Stimulated activated CD4-positive, alpha-beta T cell treated with anti-CD3 and anti-CD28 coated beads, Interleukin-12 subunit alpha, Interleukin-12 subunit beta, amount 100 ng/mL, for 48 hours (primary cell): ENCODE data around the gene AOC3.
A peak's percentile ranks its signal among the peaks of the same experiment; 100 is the strongest.
"Not testable (repeated sequence)": the region's sequence is repeated elsewhere in the genome, so short reads cannot be mapped to it uniquely, and the experiment has no call there.

Experiments
- DNase-seq, 3 donors: peaks; one replicate each; pipeline ENCODE4 v3.0.0-alpha.2; 2020; ENCODE audit warnings: low read depth in 2 of 3, low spot score in 1 of 3

AOC3 gene

DNA sequence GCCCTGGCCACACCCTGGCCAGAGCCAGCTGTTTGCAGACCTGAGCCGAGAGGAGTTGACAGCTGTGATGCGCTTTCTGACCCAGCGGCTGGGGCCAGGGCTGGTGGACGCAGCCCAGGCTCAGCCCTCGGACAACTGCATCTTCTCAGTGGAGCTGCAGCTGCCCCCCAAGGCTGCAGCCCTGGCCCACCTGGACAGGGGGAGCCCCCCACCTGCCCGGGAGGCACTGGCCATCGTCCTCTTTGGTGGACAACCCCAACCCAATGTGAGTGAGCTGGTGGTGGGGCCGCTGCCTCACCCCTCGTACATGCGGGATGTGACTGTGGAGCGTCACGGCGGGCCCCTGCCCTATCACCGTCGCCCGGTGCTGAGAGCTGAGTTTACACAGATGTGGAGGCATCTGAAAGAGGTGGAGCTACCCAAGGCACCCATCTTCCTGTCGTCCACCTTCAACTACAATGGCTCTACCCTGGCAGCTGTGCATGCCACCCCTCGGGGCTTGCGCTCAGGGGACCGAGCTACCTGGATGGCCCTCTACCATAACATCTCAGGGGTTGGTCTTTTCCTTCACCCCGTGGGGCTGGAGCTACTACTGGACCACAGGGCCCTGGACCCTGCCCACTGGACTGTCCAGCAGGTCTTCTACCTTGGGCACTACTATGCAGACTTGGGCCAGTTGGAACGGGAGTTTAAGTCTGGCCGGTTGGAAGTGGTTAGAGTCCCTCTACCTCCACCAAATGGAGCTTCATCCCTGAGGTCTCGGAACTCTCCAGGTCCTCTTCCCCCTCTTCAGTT is 6.0 kb upstream of the AOC3 start:
- no peak for DNase-seq

DNA sequence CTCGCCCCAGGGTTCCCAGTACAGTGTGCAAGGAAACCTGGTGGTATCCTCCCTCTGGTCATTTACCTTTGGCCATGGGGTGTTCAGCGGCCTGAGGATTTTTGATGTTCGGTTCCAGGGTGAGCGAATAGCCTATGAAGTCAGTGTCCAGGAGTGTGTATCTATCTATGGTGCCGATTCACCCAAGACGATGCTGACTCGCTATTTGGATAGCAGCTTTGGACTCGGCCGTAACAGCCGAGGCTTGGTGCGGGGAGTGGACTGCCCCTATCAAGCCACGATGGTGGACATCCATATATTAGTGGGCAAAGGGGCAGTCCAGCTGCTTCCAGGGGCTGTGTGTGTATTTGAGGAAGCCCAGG is 5.5 kb upstream of the AOC3 start:
- no peak for DNase-seq

DNA sequence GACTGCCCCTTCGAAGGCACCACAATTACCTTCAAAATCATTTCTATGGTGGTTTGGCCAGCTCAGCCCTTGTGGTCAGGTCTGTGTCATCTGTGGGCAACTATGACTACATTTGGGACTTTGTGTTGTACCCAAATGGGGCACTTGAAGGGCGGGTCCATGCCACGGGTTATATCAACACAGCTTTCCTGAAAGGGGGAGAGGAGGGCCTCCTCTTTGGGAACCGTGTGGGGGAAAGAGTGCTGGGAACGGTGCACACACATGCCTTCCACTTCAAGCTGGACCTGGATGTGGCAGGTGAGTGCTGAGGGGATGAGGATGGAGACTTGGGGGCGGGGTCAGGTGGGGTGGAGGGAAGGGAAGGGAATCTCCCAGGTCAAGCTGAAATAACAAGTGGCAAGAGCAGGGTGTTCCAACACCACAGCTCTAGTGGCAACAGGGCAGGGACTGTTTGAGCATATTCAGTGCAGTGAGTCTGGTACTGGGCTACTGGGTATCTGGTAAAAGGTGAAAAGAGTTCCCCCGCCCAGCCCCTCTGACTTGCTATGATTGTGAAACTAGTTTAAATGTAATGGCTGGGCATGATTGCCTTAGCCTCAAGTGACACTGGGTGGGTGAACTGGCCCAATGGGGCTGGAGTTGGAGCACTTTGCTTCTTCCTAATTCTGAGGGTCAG is 4.9 kb upstream of the AOC3 start:
- peak; percentile 38 to 44 (median 42) for DNase-seq

DNA sequence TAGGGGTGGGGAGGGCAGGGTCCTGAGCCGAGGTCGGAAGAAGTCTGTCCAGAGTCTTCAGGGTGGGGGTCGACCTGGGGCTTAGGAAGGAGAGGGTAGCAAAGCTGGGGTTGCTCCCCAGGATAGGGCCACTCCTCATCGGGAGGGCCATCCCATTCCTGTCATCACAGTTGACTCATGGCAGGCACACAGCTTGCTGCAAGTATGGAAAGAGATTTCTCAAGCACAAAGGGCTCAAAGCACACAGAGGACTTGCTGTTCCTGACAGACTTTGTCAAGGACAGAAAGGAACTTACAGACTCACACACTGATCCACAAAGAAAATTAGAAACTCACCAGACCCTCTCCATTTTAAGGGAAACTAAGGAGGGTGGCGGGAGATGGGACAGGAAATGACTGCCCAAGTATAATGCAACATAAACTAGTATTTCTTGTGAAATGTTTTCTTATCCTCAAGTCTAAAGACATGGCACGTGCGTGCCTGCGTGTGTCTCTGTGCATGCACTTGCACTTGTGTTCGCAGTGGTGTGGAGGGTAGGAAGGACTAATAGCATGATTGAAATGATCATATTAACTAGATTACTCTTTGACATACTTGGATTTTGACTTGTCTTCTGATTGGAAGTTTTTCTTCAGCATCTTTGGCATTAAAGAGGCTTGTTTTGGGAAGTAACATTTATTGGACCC is 4.3 kb upstream of the AOC3 start:
- no peak for DNase-seq

DNA sequence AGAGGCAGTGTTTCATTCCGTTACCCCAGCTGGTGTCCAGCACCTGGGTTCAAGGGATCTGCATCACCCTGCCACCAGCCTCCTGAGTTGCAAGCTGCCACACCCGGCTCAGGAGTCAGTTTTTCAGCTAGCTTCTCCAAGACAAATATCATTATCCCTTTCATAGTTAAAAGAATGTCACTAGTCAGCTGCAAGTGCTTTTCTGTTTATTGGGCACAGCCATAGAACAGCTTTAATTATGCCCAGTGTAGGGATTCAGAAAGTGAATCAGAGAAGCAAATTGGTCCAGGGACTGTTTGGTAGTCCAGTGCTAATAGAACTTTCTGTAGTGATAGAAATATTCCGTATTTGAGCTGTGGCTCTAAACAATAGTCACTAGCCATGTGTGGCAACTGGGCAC is 2.9 kb upstream of the AOC3 start:
- no peak for DNase-seq

DNA sequence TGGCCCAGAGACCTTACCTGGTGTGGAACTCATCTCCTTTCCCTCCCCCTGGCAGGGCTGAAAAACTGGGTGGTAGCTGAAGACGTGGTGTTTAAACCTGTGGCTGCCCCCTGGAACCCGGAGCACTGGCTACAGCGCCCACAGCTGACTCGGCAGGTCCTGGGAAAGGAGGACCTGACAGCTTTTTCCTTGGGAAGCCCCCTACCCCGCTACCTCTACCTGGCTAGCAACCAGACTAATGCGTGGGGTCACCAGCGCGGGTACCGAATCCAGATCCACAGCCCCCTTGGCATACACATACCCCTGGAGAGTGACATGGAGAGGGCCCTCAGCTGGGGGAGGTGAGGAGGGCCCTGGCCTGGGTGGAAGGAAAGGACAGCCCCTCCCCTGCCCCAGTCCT is 2.0 kb upstream of the AOC3 start:
- DNase-seq, result no peak

DNA sequence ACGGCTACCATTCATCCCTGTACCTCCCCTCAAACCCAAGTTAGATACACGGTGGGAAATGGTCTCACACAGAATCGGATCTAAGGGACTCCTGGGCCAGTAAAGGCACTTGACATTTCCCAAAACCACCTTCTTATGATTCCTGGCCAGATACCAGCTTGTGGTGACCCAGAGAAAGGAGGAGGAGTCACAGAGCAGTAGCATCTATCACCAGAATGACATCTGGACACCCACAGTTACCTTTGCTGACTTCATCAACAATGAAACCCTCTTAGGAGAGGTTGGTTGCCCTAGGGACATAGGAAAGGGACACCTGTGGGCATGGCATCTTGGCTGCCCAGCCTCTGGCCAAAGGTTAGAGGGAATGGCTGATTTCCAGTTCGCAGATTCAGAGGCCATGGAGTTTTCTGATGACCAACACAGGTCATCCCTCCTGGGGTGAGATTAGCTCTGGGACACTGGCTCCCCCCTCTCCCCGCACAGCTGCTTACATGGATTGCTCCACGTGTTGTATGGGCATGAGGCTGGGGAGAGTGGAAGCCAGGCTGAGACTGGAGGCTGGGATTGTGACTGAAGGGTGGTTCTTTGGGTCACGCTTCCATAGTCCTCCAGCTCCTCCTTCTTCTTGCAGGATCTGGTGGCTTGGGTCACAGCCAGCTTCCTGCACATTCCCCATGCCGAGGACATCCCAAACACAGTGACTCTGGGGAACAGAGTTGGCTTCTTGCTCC is 1.4 kb upstream of the AOC3 start:
- DNase-seq, result no peak

DNA sequence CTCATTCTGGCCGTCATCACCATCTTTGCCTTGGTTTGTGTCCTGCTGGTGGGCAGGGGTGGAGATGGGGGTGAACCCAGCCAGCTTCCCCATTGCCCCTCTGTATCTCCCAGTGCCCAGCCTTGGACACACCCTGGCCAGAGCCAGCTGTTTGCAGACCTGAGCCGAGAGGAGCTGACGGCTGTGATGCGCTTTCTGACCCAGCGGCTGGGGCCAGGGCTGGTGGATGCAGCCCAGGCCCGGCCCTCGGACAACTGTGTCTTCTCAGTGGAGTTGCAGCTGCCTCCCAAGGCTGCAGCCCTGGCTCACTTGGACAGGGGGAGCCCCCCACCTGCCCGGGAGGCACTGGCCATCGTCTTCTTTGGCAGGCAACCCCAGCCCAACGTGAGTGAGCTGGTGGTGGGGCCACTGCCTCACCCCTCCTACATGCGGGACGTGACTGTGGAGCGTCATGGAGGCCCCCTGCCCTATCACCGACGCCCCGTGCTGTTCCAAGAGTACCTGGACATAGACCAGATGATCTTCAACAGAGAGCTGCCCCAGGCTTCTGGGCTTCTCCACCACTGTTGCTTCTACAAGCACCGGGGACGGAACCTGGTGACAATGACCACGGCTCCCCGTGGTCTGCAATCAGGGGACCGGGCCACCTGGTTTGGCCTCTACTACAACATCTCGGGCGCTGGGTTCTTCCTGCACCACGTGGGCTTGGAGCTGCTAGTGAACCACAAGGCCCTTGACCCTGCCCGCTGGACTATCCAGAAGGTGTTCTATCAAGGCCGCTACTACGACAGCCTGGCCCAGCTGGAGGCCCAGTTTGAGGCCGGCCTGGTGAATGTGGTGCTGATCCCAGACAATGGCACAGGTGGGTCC is 607 bp downstream of the AOC3 start:
- DNase-seq, result not testable (repeated sequence)

DNA sequence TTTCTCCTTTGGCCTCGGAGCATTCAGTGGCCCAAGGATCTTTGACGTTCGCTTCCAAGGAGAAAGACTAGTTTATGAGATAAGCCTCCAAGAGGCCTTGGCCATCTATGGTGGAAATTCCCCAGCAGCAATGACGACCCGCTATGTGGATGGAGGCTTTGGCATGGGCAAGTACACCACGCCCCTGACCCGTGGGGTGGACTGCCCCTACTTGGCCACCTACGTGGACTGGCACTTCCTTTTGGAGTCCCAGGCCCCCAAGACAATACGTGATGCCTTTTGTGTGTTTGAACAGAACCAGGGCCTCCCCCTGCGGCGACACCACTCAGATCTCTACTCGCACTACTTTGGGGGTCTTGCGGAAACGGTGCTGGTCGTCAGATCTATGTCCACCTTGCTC is 1.4 kb downstream of the AOC3 start:
- DNase-seq, result no peak

DNA sequence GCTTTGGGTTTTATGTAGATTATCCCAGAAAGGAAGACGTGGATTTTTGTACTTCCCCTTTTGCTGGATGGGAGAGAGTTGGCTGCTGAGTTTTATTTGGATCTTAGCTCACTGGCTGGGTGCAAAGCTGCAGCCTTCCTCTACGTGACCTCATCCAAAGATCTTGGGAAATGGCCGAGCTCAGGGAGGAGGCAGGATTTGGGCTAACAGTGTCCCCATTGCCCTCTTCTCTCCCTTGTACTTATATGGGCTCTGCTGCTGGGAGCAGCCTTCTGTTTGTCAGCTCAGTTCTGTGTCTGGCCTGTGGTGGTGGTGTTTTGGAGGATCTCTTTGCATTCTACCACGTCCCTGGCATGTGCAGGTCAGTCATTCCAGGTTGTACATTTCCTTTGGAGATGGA is 2.0 kb downstream of the AOC3 start:
- DNase-seq, result no peak

DNA sequence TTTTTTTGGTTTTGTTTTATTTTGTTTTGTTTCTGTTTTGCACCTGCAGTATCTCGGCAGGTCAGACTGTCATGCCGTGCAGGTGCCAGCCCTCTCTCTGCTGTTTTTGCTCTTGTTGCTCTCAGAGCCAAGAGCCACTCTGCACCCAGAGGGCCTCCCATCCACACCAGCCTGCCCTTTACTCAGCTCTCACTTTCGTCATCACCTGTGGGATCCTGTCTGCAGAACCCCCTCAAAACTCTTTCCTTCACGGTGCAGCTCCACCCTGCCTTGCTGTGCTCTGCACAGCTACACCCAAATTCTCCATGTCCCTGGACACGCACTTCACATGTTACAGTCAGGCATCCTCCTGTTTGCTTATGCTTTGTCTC is 2.6 kb downstream of the AOC3 start:
- DNase-seq, result no peak

DNA sequence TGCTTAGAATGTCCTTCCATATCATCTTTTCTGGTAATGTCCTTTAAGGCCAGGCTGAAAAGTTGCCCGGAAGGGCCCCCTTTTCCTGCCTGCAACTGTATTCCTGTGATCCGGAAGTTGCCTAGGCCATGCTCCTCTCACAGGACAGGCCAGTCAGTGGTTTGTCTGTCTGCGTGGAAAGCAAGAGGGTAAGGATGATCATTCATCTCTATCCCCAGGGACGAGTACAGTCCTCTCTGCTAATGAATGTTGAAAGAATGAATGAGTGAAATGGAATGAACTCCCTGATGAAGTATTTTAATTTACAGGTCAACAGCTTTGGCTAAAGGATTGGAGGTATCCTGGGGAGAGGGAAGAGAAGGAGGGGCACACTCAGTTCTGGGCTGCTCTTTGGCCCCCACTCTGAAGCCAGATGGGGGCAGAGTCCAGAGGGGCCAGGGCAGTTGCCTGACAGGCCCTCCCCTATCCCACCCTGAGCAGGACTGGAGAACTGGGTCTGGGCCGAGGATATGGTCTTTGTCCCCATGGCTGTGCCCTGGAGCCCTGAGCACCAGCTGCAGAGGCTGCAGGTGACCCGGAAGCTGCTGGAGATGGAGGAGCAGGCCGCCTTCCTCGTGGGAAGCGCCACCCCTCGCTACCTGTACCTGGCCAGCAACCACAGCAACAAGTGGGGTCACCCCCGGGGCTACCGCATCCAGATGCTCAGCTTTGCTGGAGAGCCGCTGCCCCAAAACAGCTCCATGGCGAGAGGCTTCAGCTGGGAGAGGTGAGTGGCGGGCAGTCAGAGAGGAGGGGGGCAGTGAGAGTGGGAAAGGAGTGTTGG is 3.2 kb downstream of the AOC3 start:
- no peak for DNase-seq

DNA sequence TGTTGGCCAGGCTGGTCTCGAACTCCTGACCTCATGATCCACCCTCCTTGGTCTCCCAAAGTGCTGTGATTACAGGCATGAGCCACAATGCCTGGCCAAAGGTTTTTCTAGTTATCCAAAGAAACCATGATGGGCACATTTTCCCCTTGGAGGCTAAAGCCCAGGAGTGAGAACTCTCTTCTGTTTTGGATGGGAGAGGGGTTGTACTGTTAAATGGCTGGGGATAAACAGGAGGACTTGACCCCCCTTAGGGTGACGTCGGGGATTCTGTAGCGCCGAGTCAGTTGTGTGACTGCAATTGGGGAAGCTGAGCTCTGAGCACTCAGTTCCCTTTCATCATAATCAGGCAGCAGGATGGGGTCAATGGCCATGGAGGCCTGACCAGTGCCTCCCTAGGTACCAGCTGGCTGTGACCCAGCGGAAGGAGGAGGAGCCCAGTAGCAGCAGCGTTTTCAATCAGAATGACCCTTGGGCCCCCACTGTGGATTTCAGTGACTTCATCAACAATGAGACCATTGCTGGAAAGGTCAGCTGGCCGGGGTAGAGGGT is 4.1 kb downstream of the AOC3 start:
- DNase-seq, result no peak

DNA sequence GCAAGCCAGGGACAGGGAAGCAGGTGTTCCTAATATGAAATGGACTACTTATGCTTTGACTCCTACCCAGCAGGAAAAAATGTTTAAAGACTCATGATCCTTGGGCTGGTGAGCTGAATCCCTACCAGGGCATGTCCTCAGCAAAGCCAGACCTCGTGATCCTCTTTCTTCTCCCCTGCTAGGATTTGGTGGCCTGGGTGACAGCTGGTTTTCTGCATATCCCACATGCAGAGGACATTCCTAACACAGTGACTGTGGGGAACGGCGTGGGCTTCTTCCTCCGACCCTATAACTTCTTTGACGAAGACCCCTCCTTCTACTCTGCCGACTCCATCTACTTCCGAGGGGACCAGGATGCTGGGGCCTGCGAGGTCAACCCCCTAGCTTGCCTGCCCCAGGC is 5.1 kb downstream of the AOC3 start:
- DNase-seq, result not testable (repeated sequence)

DNA sequence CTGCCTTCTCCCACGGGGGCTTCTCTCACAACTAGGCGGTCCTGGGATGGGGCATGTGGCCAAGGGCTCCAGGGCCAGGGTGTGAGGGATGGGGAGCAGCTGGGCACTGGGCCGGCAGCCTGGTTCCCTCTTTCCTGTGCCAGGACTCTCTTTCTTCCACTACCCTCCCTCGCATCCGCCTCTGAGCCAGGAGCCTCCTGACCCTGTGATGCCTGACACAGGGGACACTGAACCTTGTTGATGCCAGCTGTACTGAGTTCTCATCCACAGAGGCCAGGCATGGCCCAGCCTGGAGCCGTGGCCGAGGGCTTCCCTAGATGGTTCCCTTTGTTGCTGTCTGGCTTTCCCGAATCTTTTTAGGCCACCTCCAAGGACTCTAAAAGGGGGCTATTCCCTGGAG is 5.5 kb downstream of the AOC3 start:
- DNase-seq, result not testable (repeated sequence)

DNA sequence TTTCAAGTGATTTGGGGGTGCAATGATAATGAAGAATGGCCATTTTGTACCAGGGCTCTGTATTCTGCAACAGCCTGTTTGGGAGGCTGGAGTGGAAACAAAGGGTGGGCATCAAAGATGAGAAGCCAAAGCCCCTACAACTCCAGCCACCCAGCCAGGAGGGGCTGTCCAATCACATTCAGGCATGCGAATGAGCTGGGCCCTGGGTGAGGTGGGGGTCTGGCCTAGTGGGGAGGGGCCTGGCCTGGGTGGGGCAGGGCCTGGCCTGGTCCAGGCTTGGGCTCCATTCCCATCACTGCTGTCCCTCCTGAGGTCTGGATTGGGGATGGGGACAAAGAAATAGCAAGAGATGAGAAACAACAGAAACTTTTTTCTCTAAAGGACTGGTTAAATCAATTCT is 6.4 kb downstream of the AOC3 start:
- no peak for DNase-seq

DNA sequence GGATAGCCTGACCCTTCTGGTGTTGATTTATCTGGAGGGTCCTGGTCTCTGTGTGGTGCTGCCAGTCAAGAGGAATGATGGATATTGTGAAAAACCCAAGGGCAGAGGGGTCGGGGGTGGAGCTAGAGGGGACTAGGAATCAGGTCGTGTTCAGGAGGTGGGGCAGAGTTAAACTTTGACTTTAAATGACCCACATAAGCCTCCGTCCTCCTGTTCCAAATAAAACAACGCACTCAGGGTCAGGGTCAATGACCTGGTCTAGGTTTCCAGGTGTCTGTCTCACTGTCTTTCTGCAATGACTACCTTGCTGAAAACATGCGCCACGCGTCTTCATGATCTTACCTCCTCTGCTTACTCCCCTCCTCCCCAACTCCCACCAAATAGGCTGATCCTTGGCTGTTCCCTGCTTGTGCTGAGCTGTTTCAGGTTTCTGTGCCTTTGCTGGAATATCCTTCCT is 14.7 kb downstream of the AOC3 start:
- DNase-seq, result no peak

DNA sequence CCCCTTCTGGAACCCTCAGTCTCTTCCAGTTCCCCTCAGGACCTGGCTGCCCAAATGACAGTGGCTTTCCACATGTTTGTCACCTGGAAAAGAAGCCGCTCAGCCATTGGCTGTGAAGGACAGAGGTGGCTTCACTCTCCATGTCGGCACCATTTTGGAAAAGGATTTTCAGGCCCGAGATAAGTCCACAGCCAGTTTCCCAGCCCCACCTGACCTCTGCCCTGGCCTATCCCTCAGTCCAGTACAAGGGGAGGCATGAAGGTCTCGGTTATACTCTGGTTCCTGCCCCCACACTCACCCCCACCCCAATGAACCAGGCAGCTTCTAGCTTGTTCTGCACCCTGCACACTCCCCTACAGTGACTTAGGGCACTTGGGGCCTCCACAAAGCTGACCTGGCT is 15.2 kb downstream of the AOC3 start:
- no peak for DNase-seq
